GM23338 (cell line): ENCODE data around the gene SNX32. TPM values are rescaled to one million over a fixed set of nuclear protein-coding genes. Genes with fewer than 3 reads are reported as not detected.

Experiments
- ATAC-seq: fragments of 200-7000 bp; cut with Tn5 transposase; 3 replicates; pipeline ENCODE4 v1.9.1; 2020
- DNase-seq: peaks from one replicate; pipeline ENCODE4 v3.0.0-alpha.2; 2015; ENCODE audit warnings: low spot score
- H2AFZ ChIP-seq: fragments of 200-600 bp; sonication (generic); 2 replicates; pipeline ENCODE4 v1.8.0; 2016; ENCODE audit warnings: antibody characterized with exemption, mild to moderate bottlenecking, moderate library complexity
- H3F3A ChIP-seq: fragments of 200-600 bp; sonication (generic); replicated peaks from 2 replicates; pipeline ENCODE4 v1.8.0; 2017; ENCODE audit warnings: antibody characterized with exemption, mixed run types, low read depth
- H3K27ac ChIP-seq: fragments of 200-600 bp; sonication (generic); 2 replicates; pipeline ENCODE4 v1.6.1; 2016; ENCODE audit warnings: low read depth
- H3K27me3 ChIP-seq: fragments of 200-600 bp; sonication (generic); 2 replicates; pipeline ENCODE4 v1.8.0; 2016; ENCODE audit warnings: mild to moderate bottlenecking, mixed run types, moderate library complexity; ENCODE audit not compliant: insufficient read depth
- H3K36me3 ChIP-seq: fragments of 200-600 bp; sonication (generic); 2 replicates; pipeline ENCODE4 v1.8.0; 2016; ENCODE audit warnings: mild to moderate bottlenecking; ENCODE audit not compliant: insufficient read depth
- H3K4me1 ChIP-seq: fragments of 200-600 bp; sonication (generic); 2 replicates; pipeline ENCODE4 v1.8.0; 2016; ENCODE audit warnings: mild to moderate bottlenecking, moderate library complexity; ENCODE audit not compliant: insufficient read depth
- H3K4me2 ChIP-seq: fragments of 200-600 bp; sonication (generic); 2 replicates; pipeline ENCODE4 v1.7.1; 2017; ENCODE audit warnings: mixed run types
- H3K4me3 ChIP-seq: fragments of 200-600 bp; sonication (generic); 2 replicates; pipeline ENCODE4 v1.6.1; 2016; ENCODE audit warnings: mixed run types
- H3K79me2 ChIP-seq: fragments of 200-600 bp; sonication (generic); replicated peaks from 2 replicates; pipeline ENCODE4 v1.8.0; 2017; ENCODE audit warnings: mild to moderate bottlenecking; ENCODE audit not compliant: insufficient read depth
- H3K9me2 ChIP-seq: fragments of 200-600 bp; sonication (generic); 2 replicates; pipeline ENCODE4 v1.8.0; 2017; ENCODE audit not compliant: insufficient read depth
- H4K20me1 ChIP-seq: fragments of 200-600 bp; sonication (generic); replicated peaks from 2 replicates; pipeline ENCODE4 v1.8.0; 2017; ENCODE audit warnings: mild to moderate bottlenecking; ENCODE audit not compliant: insufficient read depth
- H3K27ac Mint-ChIP-seq: 2 replicates; pipeline ENCODE4 v1.8.0; 2020; ENCODE audit warnings: inconsistent platforms, mild to moderate bottlenecking, moderate library complexity, mixed read lengths
- H3K27me3 Mint-ChIP-seq: 3 replicates; pipeline ENCODE4 v1.8.0; 2022; ENCODE audit warnings: low read depth, mild to moderate bottlenecking, moderate library complexity, mixed read lengths, inconsistent platforms; ENCODE audit not compliant: insufficient read depth, poor library complexity
- H3K36me3 Mint-ChIP-seq: 3 replicates; pipeline ENCODE4 v1.8.0; 2021; ENCODE audit warnings: low read depth, mild to moderate bottlenecking, inconsistent platforms, moderate library complexity, mixed read lengths
- H3K4me1 Mint-ChIP-seq: 3 replicates; pipeline ENCODE4 v1.8.0; 2020; ENCODE audit warnings: mild to moderate bottlenecking, inconsistent platforms, mixed read lengths
- H3K4me3 Mint-ChIP-seq: 3 replicates; pipeline ENCODE4 v1.8.0; 2021; ENCODE audit warnings: moderate library complexity, mild to moderate bottlenecking, inconsistent platforms, mixed read lengths
- H3K9me3 Mint-ChIP-seq: 3 replicates; pipeline ENCODE4 v1.8.0; 2020; ENCODE audit warnings: moderate library complexity, mild to moderate bottlenecking, inconsistent platforms, mixed read lengths
- CREB1 ChIP-seq: fragments of 250-450 bp; sonication (Bioruptor Pico); IDR thresholded peaks from 2 replicates; pipeline ENCODE4 v1.5.0; 2020; ENCODE audit warnings: low read depth, mild to moderate bottlenecking, moderate library complexity
- CTCF ChIP-seq, 2 experiments: fragments of 200-600 bp in 1 of 2; sonication (generic) in 1 of 2; conservative IDR thresholded peaks; 2 replicates each; pipeline versions ENCODE4 v1.5.1 to v1.6.1; 2016 to 2017; ENCODE audit warnings: antibody characterized with exemption in 2 of 2, low read depth in 2 of 2, mild to moderate bottlenecking in 2 of 2, moderate library complexity in 1 of 2
- EZH2 ChIP-seq: fragments of 200-600 bp; sonication (generic); IDR thresholded peaks from one replicate; pipeline ENCODE4 v1.8.0; 2017; ENCODE audit warnings: antibody characterized with exemption, mild to moderate bottlenecking, low read depth; ENCODE audit not compliant: unreplicated experiment
- EZH2phosphoT487 ChIP-seq: fragments of 200-600 bp; sonication (generic); IDR thresholded peaks from one replicate; pipeline ENCODE4 v1.8.1; 2018; ENCODE audit warnings: antibody characterized with exemption; ENCODE audit not compliant: unreplicated experiment
- JUNB ChIP-seq: IDR thresholded peaks from one replicate; pipeline ENCODE4 v1.6.1; 2016; ENCODE audit warnings: antibody characterized with exemption; ENCODE audit not compliant: unreplicated experiment
- NANOG ChIP-seq: IDR thresholded peaks from 2 replicates; pipeline ENCODE4 v1.6.1; 2016; ENCODE audit warnings: antibody characterized with exemption, borderline replicate concordance
- POLR2AphosphoS5 ChIP-seq: IDR thresholded peaks from 2 replicates; pipeline ENCODE4 v1.6.1; 2016; ENCODE audit warnings: antibody characterized with exemption, low read depth
- STAT1 ChIP-seq: IDR thresholded peaks from one replicate; pipeline ENCODE4 v1.6.1; 2016; ENCODE audit warnings: antibody characterized with exemption; ENCODE audit not compliant: unreplicated experiment
- ZNF114 ChIP-seq: fragments of 250-450 bp; sonication (Bioruptor Pico); IDR thresholded peaks from 2 replicates; pipeline ENCODE4 v1.5.0; 2020; ENCODE audit warnings: mild to moderate bottlenecking, moderate library complexity
- ZNF331 ChIP-seq: fragments of 250-450 bp; sonication (Bioruptor Pico); IDR thresholded peaks from 2 replicates; pipeline ENCODE4 v1.5.0; 2020; ENCODE audit warnings: low read depth, mild to moderate bottlenecking, moderate library complexity
- ZNF462 ChIP-seq: fragments of 250-450 bp; sonication (Bioruptor Pico); IDR thresholded peaks from 2 replicates; pipeline ENCODE4 v1.5.0; 2020; ENCODE audit warnings: mild to moderate bottlenecking, moderate library complexity
- polyA plus RNA-seq: library from polyadenylated mRNA; unstranded; fragments of >200 nt; fragmentation: Nextera tagmentation; extraction: Ambion mirVana; gene quantifications from 2 replicates; pipeline ENCODE4 v1.2.1, GENCODE V29; 2016
- total RNA-seq: library from RNA; depleted of rRNA; stranded (reverse); fragments of >200 nt; shearing (Covaris generic); gene quantifications from 2 replicates; pipeline ENCODE4 v1.2.3, GENCODE V29; 2014
- TF ChIP-seq, protein P1 (sequence below): IDR thresholded peaks from one replicate; pipeline ENCODE4 v1.6.1; 2018; ENCODE audit warnings: antibody characterized with exemption; ENCODE audit not compliant: unreplicated experiment
- TF ChIP-seq, protein P2 (sequence below): IDR thresholded peaks from 2 replicates; pipeline ENCODE4 v1.6.1; 2016; ENCODE audit warnings: antibody characterized with exemption

The SNX32 gene
- total and polyA plus RNA-seq, 2 experiments from 2014 or later: 0.49 to 1.2 TPM

- TF ChIP-seq ZNF462 (no peak), STAT1 (no peak), ZNF114 (CRISPR knock-in tag) (no peak), CREB1 (no peak), ZNF331 (CRISPR knock-in tag) (no peak), POLR2AphosphoS5 (no peak), JUNB (no peak), CTCF (conservative IDR thresholded peaks at IDR 0.05; ENCODE audit: low read depth in 2 of 2) (no peak), EZH2phosphoT487 (no peak), EZH2 (no peak), NANOG (no peak)
- TF ChIP-seq, protein P1, sequence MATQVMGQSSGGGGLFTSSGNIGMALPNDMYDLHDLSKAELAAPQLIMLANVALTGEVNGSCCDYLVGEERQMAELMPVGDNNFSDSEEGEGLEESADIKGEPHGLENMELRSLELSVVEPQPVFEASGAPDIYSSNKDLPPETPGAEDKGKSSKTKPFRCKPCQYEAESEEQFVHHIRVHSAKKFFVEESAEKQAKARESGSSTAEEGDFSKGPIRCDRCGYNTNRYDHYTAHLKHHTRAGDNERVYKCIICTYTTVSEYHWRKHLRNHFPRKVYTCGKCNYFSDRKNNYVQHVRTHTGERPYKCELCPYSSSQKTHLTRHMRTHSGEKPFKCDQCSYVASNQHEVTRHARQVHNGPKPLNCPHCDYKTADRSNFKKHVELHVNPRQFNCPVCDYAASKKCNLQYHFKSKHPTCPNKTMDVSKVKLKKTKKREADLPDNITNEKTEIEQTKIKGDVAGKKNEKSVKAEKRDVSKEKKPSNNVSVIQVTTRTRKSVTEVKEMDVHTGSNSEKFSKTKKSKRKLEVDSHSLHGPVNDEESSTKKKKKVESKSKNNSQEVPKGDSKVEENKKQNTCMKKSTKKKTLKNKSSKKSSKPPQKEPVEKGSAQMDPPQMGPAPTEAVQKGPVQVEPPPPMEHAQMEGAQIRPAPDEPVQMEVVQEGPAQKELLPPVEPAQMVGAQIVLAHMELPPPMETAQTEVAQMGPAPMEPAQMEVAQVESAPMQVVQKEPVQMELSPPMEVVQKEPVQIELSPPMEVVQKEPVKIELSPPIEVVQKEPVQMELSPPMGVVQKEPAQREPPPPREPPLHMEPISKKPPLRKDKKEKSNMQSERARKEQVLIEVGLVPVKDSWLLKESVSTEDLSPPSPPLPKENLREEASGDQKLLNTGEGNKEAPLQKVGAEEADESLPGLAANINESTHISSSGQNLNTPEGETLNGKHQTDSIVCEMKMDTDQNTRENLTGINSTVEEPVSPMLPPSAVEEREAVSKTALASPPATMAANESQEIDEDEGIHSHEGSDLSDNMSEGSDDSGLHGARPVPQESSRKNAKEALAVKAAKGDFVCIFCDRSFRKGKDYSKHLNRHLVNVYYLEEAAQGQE: no peak
- TF ChIP-seq, protein P2, sequence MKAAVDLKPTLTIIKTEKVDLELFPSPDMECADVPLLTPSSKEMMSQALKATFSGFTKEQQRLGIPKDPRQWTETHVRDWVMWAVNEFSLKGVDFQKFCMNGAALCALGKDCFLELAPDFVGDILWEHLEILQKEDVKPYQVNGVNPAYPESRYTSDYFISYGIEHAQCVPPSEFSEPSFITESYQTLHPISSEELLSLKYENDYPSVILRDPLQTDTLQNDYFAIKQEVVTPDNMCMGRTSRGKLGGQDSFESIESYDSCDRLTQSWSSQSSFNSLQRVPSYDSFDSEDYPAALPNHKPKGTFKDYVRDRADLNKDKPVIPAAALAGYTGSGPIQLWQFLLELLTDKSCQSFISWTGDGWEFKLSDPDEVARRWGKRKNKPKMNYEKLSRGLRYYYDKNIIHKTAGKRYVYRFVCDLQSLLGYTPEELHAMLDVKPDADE: no peak
- peaks cover 43% of the 10 kb centered on the region for H3F3A ChIP-seq
- H3K4me1 ChIP-seq: peaks cover 11% of the 10 kb centered on the region
- H3K27me3 ChIP-seq: no peaks in the 10 kb centered on the region
- H2AFZ ChIP-seq: no peak overlapping the region
- peaks cover 4% of the 10 kb centered on the region; the same call in 2 of the 3 replicates for H3K9me3 Mint-ChIP-seq
- H3K79me2 ChIP-seq: peaks cover 37% of the 10 kb centered on the region
- H3K4me1 Mint-ChIP-seq: peaks cover 25% of the 10 kb centered on the region
- H3K4me2 ChIP-seq: peak overlapping the region; percentile 99
- peak overlapping the region; percentile 97 for H3K27ac Mint-ChIP-seq
- H3K27ac ChIP-seq: peak overlapping the region; percentile 96
- DNase-seq (no peak), ATAC-seq (no peak)
- H3K36me3 ChIP-seq: peaks cover 16% of the 10 kb centered on the region
- H3K36me3 Mint-ChIP-seq: peaks cover 52% of the 10 kb centered on the region
- peak overlapping the region; percentile 91 for H3K4me3 Mint-ChIP-seq
- peak overlapping the region; percentile 95 for H3K4me3 ChIP-seq
- H4K20me1 ChIP-seq: peaks cover 25% of the 10 kb centered on the region
- no peaks in the 10 kb centered on the region for H3K9me2 ChIP-seq
- peaks cover 34% of the 10 kb centered on the region for H3K27me3 Mint-ChIP-seq
These were observed 26.1 kb downstream of the SNX32 start for GRCh38 chr11:65859812-65860277.
